Endothelial cell of umbilical vein (primary cell): ENCODE measurements around the gene LINC01488. TPM values are rescaled to one million over a fixed set of nuclear protein-coding genes. Genes with fewer than 3 reads are reported as not detected.

Experiments used
- BruUV-seq: library from RNA; stranded (reverse); fragments of 400-500 nt; replicated peaks from 2 replicates; lab custom pipeline; 2021; lab: Mats Ljungman, UMichigan
- CTCF ChIA-PET: fragments of 300-600, 350-600 bp; sonication (Branson Sonifier 250); formaldehyde crosslinking; loops from one replicate; lab custom pipeline; 2021; ENCODE audit warnings: antibody characterized with exemption, inconsistent platforms; lab: Charles Lee
- POLR2A ChIA-PET: fragments of 300-600, 350-600 bp; sonication (Branson Sonifier 250); formaldehyde crosslinking; loops from one replicate; lab custom pipeline; 2021; ENCODE audit warnings: antibody characterized with exemption, inconsistent platforms; lab: Charles Lee
- DNase-seq: peaks from one replicate; pipeline ENCODE4 v3.0.0-alpha.2; 2011; ENCODE audit warnings: low read depth, low spot score
- FAIRE-seq: peaks from 2 replicates; lab custom pipeline; 2011; peaks lifted over from hg19 to GRCh38; lab: Jason Lieb, UNC
- H2AFZ ChIP-seq: 2 replicates; pipeline ENCODE4 v1.6.0; 2012; ENCODE audit warnings: low read depth, low read length, control low read depth, inconsistent platforms
- H3K27ac ChIP-seq: 2 replicates; pipeline ENCODE4 v1.5.1; 2011; ENCODE audit warnings: low read depth, mild to moderate bottlenecking, control low read depth, low read length, moderate library complexity; ENCODE audit not compliant: insufficient read depth
- H3K27me3 ChIP-seq, 2 experiments: 2 replicates each; pipeline versions ENCODE4 v1.6.0 to v1.6.1; 2011; ENCODE audit warnings: low read length in 2 of 2, mixed read lengths in 1 of 2; ENCODE audit not compliant: control insufficient read depth in 2 of 2, insufficient read depth in 2 of 2
- H3K36me3 ChIP-seq, 2 experiments: 2 replicates in 1 of 2; 3 replicates in 1 of 2; pipeline ENCODE4 v1.5.1; 2011; ENCODE audit warnings: low read length in 2 of 2, mild to moderate bottlenecking in 1 of 2, moderate library complexity in 1 of 2; ENCODE audit not compliant: control insufficient read depth in 2 of 2, insufficient read depth in 2 of 2; ENCODE audit errors: extremely low read depth in 1 of 2
- H3K4me1 ChIP-seq: 3 replicates; pipeline ENCODE4 v1.5.1; 2011; ENCODE audit warnings: mild to moderate bottlenecking, low read length; ENCODE audit not compliant: control insufficient read depth, insufficient read depth; ENCODE audit errors: extremely low read depth
- H3K4me2 ChIP-seq: 2 replicates; pipeline ENCODE4 v1.6.1; 2011; ENCODE audit warnings: low read length, control low read depth, mixed read lengths; ENCODE audit not compliant: insufficient read depth
- H3K4me3 ChIP-seq, 3 experiments: fragments of 200-600 bp in 1 of 3; sonication (generic), shearing (Covaris generic) in 1 of 3; replicated peaks in 1 of 3; 2 replicates each; pipeline ENCODE4 v1.5.1; 2011 to 2016; ENCODE audit warnings: control low read depth in 3 of 3, low read length in 3 of 3, mild to moderate bottlenecking in 2 of 3, inconsistent platforms in 1 of 3, low read depth in 1 of 3, moderate library complexity in 1 of 3; ENCODE audit not compliant: insufficient read depth in 1 of 3
- H3K79me2 ChIP-seq: 2 replicates; pipeline ENCODE4 v1.6.0; 2012; ENCODE audit warnings: low read length, inconsistent platforms; ENCODE audit not compliant: control insufficient read depth, insufficient read depth
- H3K9ac ChIP-seq: replicated peaks from 2 replicates; pipeline ENCODE3; 2011; ENCODE audit warnings: low read length, control low read depth; ENCODE audit not compliant: insufficient read depth; ENCODE audit errors: extremely low read depth
- H3K9me1 ChIP-seq: replicated peaks from 3 replicates; pipeline ENCODE4 v1.6.0; 2011; ENCODE audit warnings: mild to moderate bottlenecking, low read length; ENCODE audit not compliant: control insufficient read depth, insufficient read depth; ENCODE audit errors: extremely low read depth
- H3K9me3 ChIP-seq: replicated peaks from 2 replicates; pipeline ENCODE4 v1.5.1; 2012; ENCODE audit warnings: low read length, inconsistent platforms; ENCODE audit not compliant: control insufficient read depth, insufficient read depth
- H4K20me1 ChIP-seq: replicated peaks from 2 replicates; pipeline ENCODE3; 2011; ENCODE audit warnings: mild to moderate bottlenecking, low read length; ENCODE audit not compliant: control insufficient read depth, insufficient read depth; ENCODE audit errors: extremely low read depth
- CTCF ChIP-seq, 2 donors: IDR thresholded peaks; 1 replicate in 1 of 2; 2 replicates in 1 of 2; pipeline ENCODE4 v1.5.1; 2011; ENCODE audit warnings: low read length in 2 of 2, mild to moderate bottlenecking in 2 of 2, moderate library complexity in 2 of 2, control low read depth in 1 of 2, inconsistent platforms in 1 of 2, low read depth in 1 of 2; ENCODE audit not compliant: insufficient read depth in 1 of 2; ENCODE audit errors: extremely low read depth in 1 of 2
- GATA2 ChIP-seq: IDR thresholded peaks from 2 replicates; pipeline ENCODE4 v1.7.0; 2011; ENCODE audit warnings: low read depth, mild to moderate bottlenecking, moderate library complexity, mixed read lengths, low read length; ENCODE audit not compliant: insufficient read length, insufficient read depth
- MAX ChIP-seq: IDR thresholded peaks from 2 replicates; pipeline ENCODE4 v1.6.1; 2011; ENCODE audit not compliant: insufficient read depth, insufficient read length
- MYC ChIP-seq: IDR thresholded peaks from one replicate; pipeline ENCODE4 v1.6.1; 2011; ENCODE audit warnings: mild to moderate bottlenecking, low read depth, low read length
- POLR2A ChIP-seq: IDR thresholded peaks from 2 replicates; pipeline ENCODE4 v1.6.1; 2012; ENCODE audit warnings: low read depth, mild to moderate bottlenecking, control low read depth, low read length
- POLR2AphosphoS5 ChIP-seq: IDR thresholded peaks from 2 replicates; pipeline ENCODE4 v1.6.1; 2012; ENCODE audit warnings: low read depth, mild to moderate bottlenecking, control low read depth, low read length, moderate library complexity; ENCODE audit not compliant: insufficient read depth
- dilution Hi-C: fragments of 300-500 bp; cut with MboI; formaldehyde crosslinking; loops from one replicate; pipeline ENCODE4 v1.15.0; 2019; ENCODE audit warnings: low sequenced_read_pairs; ENCODE audit not compliant: extremely low pct_ligation_motif_present
- intact Hi-C: fragments of 100-400 bp; cut with micrococcal nuclease; formaldehyde crosslinking; loops from one replicate; pipeline ENCODE4 v1.10.0; 2022
- polyA plus RNA-seq, 4 experiments: library from polyadenylated mRNA; depleted of rRNA in 3 of 4; stranded (reverse) in 3 of 4; unstranded in 1 of 4; fragments of >200 nt; gene quantifications; 2 replicates each; pipeline versions ENCODE4 v1.2.1 to v1.2.3, GENCODE V29; 2011 to 2012; ENCODE audit warnings: missing spikeins in 1 of 4
- total RNA-seq: library from RNA; stranded (reverse); gene quantifications from 2 replicates; pipeline ENCODE4 v1.2.3, GENCODE V29; 2021

The LINC01488 gene
- total and polyA plus RNA-seq, 2 donors (not counting 3 experiments of a cell fraction or from before 2014, with no cell fraction given): not detected

- FAIRE-seq: no peak
- dilution Hi-C loops (no loop called here), intact Hi-C loops (loop anchor here (1.0 kb wide), 1 partner anchor 197 kb away; no protein-coding TSS in a partner anchor)
- H3K27me3 ChIP-seq: no peaks in the 10 kb centered on the region
- no peak overlapping the region for H3K4me3 ChIP-seq
- H3K4me1 ChIP-seq: peaks cover 28% of the 10 kb centered on the region
- BruUV-seq: no TSS peak
- H3K27ac ChIP-seq: peak overlapping the region; percentile 89
- H3K9me1 ChIP-seq: no peaks in the 10 kb centered on the region
- no peak overlapping the region for H3K4me2 ChIP-seq
- ChIA-PET CTCF (interaction anchor here (0.7 to 1.9 kb wide), 6 partner anchors 11 to 311 kb away, joined by 3 to 11 read pairs (median 4); no protein-coding TSS in a partner anchor), POLR2A (interaction anchor here (1.4 kb wide), 1 partner anchor 196 kb away, joined by 4 read pairs; no protein-coding TSS in a partner anchor)
- no peaks in the 10 kb centered on the region for H3K9me3 ChIP-seq
- no peaks in the 10 kb centered on the region for H4K20me1 ChIP-seq
- H2AFZ ChIP-seq: peak overlapping the region; percentile 14
- DNase-seq: no peak
- no peaks in the 10 kb centered on the region for H3K36me3 ChIP-seq
- H3K9ac ChIP-seq: no peak overlapping the region
- no peaks in the 10 kb centered on the region for H3K79me2 ChIP-seq
- peak; percentile 44 for TF ChIP-seq MAX
- no peak for TF ChIP-seq GATA2
Measured at GRCh38 chr11:69442807-69443137, 38.7 kb upstream of the LINC01488 start.

DNA sequence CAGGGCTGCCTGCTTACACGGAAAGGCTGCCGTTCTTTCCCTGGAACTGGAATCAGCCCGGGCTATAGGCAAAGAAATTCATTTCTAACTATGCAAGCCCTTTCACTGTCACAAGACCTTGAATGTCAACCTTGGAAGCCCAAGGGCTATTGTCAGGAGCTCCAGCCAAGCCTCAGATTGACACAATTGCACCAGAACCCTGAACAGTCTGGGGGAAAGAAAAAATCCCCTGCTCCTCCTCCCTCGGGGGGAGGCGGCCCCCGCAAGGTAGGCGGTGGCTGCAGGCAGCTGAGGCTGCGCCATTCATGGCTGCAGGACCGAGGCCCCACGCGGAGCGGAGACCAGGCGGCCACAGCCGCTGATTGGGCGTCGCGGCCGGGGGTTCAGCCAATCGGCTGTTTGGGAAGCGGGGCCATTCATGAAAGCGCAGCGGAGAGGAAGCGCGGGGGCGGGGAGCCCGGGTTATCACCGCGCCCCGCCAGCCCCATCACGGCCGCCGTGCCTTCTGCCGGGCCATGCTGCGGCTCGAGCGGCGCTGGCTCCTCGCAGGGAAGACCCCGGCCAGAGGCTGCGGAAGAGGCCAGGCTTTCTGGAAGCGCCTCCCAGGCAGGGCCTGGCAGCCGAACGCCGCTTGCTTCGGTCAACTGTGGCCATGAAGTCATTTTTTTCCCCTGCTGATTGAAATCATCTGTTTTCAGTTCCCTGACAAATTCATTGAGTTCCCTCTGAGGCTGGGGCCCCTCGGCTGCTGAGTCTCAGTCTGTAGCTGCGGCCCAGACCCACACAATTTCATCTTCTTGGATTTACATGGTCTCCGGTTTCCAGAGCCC lies 38.1 kb upstream of the LINC01488 start:
- no peaks in the 10 kb centered on the region for H3K9me3 ChIP-seq
- intact Hi-C loops (loop anchor here (1.0 kb wide), 1 partner anchor 196 kb away; no protein-coding TSS in a partner anchor), dilution Hi-C loops (no loop called here)
- H3K27me3 ChIP-seq: no peaks in the 10 kb centered on the region
- DNase-seq (peak; percentile 91), FAIRE-seq (peak; percentile 96)
- no peaks in the 10 kb centered on the region for H3K9me1 ChIP-seq
- ChIA-PET CTCF (interaction anchor here (0.5 to 1.9 kb wide), 8 partner anchors 12 to 312 kb away, joined by 3 to 11 read pairs (median 4); no protein-coding TSS in a partner anchor), POLR2A (interaction anchor here (0.9 to 1.4 kb wide), 3 partner anchors 196 to 199 kb away, joined by 3 to 4 read pairs (median 4); partner anchors contain the start of gene CCND1)
- no peaks in the 10 kb centered on the region for H4K20me1 ChIP-seq
- TF ChIP-seq CTCF (IDR thresholded peaks at IDR 0.05; ENCODE audit: extremely low read depth in 1 of 2, insufficient read depth in 1 of 2, low read depth in 1 of 2, low read length in 2 of 2) (no peak), POLR2A (peak; percentile 91), MAX (no peak), GATA2 (peak; percentile 43), POLR2AphosphoS5 (peak; percentile 71), MYC (no peak)
- peak overlapping the region; percentile 89 for H3K27ac ChIP-seq
- peaks cover 34% of the 10 kb centered on the region for H3K4me1 ChIP-seq
- peak overlapping the region; percentile 72 for H3K4me2 ChIP-seq
- peak overlapping the region; percentile 17 for H2AFZ ChIP-seq
- peak overlapping the region in 2 of 3 experiments; percentile 10 to 23 for H3K4me3 ChIP-seq
- peak overlapping the region; percentile 83 for H3K9ac ChIP-seq
- TSS peak; percentile 96 for BruUV-seq
- H3K79me2 ChIP-seq: no peaks in the 10 kb centered on the region
- no peaks in the 10 kb centered on the region for H3K36me3 ChIP-seq
